ENCODE results near the gene CHCHD3.

Gene CHCHD3

DNA sequence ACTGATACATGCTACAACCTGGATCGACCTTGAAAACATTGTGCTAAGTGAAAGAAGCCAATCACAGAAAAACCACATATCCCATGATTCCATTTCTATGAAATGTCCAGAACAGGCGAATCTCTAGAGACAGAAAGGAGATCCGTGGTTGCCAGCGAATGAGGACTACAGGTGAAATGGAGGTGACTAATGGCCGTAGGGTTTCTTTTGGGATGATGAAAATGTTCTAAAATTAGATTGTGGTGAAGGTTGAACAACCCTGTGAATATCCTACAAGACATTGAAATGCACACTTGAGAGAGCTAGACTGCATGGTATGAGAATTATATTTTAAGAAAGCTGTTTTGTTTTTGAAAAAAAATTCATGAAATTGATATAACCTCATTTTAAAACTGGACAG lies 317.1 kb downstream of the CHCHD3 start:
- no peak for DNase-seq

DNA sequence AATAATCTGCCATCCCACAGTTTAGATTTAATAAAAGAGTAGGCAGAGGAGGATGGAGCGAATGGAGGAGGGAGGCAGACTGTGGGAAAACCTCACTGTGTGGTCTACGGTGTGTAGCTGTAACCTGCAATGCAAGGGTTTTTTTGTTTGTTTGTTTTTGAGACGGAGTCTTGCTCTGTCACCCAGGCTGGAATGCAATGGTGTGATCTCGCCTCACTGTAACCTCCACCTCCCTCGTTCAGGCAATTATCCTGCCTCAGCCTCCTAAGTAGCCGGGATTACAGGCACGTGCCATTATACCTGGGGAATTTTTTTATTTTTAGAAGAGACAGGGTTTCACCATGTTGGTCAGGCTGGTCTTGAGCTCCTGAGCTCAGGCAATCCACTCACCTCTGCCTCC lies 321.0 kb downstream of the CHCHD3 start:
- DNase-seq, result no peak

DNA sequence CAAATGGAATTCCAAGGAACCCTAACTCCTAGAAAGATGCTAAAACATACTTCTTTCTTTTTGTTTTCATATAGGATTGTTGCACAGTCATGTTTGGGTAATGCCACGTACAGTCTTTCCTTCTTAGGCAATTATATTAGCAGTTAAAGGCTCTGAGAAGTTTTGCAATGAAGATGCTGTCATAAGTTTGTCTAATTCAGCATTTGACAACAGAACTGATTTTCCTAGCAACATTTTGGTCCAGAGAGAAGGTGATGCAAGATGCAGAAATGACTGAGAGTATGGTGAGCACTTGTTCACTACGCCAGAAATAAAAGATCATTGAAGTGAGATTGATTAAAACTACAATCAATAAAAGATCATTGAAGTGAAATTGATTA lies 321.7 kb downstream of the CHCHD3 start:
- DNase-seq, result no peak

DNA sequence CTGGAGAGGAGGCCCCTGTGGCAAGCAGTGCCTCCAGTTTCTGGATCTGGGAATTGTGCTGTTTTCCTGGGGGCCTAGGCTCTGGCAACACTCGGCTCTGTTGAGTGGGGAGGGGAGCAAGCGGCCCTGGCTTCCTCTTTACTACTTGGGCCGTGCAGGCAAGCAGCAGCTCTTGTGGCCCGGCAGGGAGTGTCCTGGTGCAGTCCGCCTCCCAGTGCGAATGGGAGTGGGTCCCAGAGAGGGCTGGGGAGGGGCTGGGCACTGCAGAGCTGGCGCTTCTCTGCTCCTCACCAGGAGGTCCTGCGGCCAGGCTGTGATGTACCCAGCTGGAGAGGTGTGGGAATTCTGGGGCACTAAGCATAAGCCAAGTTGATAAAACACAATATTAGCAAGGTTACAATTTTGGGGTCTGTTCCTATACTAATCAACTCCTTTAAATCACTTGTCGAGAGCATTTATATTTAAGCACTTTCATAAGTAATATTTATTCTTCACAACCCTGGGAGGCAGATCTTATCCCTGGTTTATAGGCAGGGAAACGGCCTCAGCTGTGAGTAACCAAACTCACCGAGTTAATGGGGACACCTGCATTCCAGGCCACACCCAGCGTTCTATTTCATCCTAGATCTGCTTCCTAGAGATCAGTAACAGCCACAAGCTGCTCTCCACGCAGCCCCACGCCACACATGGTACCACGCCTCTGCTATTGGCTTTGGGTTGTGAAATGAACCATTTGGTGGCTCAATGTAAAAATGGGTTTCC lies 322.2 kb downstream of the CHCHD3 start:
- DNase-seq, result no peak

DNA sequence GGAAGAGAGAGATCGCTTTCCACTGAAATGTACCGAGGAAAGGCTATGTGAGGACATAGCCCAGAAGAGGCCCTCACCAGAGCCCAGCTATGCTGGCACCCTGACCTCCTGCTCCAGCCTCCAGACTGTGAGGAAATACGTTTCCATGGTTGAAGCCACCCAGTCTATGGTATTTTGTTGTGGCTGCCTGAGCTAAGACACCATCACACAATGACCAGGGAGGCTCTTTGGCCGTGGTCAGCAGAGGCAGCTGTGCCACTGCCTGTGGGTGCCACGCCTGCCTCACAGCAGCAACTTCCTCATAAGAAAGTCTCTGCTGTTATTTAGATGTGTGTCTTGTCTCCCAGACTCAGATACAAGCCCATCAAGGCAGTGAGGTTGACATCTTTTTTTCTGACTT lies 322.9 kb downstream of the CHCHD3 start:
- DNase-seq, result no peak

DNA sequence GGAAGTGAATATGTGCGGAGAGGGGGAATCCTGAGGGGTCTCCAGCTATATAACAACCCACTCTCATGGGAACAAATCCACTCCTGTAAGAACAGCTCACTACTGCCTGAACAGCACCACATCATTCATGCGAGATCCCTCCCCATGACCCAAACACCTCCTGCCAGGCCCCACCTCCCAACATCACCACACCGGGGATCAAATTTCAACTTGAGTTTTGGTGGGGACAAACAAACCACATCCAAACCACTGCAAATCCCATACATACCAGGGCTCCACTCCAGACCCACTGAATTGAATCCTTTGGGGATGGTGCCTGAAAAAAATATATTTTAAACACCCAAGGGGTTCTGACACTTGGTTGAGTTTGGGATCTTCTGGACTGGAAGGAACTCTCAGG lies 324.1 kb downstream of the CHCHD3 start:
- DNase-seq, result no peak

DNA sequence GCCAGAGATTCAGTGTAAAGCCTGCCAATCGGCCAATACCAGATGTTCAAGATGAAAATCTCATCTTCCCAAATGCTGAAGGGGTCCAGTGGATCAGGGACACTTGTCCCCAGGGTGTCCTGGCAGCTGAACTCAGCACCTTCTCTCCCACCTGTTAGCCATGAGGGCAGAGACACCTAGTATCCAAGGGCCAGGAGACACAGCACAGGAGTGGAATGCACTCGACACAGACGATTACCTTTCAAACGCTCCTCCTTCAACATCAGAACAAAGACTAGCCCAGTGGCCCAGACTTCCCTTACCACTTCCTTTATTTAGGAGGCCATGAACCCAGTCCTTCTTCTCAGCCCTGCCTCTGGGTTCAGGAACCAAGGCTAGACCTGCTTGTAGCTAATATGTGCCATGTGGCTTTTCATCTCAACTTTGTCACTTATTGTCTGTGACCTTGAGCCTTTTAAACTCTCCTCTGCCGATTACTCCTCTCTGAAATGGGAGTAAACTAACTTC lies 325.4 kb downstream of the CHCHD3 start:
- DNase-seq, result no peak

DNA sequence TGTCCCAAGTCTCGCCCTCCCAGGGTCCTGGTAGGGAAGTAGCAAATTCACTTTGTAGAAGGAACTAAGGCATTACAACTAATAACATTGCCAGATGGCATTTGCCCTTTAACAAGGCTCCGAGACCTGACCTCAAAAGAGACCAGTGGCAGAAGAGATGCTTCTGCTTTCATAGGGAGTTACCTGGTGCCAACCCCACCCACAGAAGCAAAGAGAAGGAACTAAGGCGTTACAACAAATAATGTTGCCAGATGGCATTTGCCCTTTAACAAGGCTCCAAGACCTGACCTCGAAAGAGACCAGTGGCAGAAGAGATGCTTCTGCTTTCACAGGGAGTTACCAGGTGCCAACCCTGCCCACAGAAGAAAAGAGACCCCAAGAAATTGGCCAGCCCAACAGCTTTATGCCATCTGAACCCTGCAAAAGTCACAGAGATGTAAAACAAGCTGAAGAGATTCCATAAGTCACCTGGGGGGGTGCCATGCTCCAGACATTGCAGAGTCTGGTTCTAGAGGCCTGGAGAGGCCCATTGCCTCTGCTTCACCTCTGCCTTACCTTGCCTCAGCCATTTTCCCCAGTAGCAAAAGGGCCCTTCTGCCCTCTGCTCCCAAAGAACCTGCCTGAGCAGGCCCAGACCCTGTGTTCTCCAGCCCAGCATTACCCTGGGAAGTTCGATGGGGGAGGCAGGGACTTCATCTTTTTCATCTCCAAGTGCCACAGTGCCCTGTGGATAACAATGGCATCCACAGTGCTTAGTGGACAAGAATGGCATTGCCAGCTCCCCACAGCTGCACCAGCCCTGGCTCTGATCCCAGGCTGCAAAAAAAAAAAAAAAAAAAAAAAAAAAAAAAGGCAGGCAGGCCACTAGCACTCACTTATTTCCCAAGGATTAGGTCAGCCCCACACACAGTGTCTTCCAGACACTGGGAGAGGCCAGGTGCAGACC lies 326.1 kb downstream of the CHCHD3 start:
- DNase-seq, result no peak

DNA sequence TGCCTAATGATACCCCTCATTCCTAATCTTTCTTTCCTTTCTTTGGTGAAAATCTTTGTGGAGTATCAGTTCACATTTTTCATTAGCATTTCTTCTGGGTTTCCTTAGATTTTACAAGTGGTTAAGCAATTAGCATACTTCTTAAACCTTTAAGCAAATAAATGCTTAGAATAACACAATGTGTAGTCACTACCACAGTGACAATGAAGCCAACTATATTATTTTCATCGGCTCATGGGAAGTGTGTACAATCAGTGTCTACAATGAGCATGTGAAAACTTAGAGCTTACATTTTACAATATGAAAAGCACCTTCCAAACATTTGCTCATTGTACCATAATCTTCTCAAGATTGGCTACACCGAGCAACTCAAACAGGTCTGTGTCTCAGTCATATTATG lies 329.5 kb downstream of the CHCHD3 start:
- DNase-seq, result no peak

DNA sequence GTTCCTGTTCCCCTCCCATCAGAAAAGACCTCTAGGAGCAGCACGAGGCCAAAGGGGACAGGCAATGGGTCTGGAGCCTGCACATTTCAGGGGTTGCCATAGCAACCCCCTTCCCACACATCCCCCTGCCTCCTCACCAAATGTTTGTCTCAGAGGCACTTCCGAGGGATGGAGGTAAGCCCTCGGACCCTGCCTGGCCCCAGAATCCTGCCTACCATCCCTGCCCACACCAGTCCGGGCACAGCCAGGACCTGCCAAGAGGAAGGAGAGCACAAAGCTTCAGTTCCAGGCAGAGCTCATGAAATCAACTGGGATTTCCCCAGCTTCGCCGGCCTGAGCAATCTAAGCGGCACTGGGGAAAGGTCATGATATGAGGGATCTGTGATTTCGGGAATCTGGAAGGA lies 330.6 kb downstream of the CHCHD3 start:
- DNase-seq, result no peak

DNA sequence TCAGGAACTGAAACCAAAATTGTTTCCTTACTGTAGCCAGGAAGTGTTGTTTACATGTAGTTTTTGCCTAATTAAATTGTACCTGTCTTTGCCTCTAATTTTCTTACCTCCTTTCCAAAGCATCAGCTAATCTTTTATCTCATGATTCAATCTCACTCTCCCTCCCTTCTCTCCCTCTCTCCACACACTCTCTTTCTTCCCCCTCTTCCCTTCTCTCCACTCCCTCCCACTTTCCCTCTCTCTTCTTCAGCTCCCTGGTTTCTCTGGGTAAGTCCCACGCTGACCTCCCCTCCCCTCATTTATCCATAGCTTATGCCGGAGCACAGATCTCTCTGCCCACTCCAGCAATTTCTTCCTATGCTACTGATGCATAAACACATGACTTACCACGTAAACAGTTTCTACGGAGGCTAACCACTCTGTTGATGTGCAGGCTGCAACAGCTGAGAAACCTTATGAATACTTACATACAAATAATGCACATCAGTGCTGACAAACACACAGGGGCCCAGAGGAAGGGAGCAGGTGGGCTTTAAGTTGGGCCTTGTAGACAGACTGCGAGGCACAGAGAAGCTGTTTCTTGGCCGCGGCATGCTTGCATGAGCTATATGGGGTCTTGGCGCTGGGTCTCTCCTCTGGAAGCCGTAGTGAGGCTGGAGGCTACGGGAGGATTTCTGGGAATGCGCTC lies 331.2 kb downstream of the CHCHD3 start:
- DNase-seq, result no peak

DNA sequence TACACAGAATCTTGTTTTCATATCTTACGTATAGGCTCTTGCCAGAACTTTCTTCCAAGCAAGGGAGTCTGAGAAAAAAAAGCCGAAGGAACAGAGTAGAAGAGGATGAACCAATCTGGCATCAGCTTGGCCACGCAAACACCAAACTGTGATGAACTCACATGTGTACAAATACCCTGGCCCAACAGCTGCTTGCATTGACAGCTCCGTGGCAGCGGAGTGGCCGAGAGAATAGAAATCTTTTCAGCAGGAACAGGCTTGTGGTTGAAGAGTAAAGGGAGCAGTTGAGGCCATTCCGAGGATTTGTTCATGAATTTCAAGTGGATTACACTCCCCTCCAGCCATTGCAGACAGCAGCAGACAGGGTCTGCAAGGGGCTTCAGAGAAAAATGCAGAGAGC lies 331.8 kb downstream of the CHCHD3 start:
- no peak for DNase-seq

DNA sequence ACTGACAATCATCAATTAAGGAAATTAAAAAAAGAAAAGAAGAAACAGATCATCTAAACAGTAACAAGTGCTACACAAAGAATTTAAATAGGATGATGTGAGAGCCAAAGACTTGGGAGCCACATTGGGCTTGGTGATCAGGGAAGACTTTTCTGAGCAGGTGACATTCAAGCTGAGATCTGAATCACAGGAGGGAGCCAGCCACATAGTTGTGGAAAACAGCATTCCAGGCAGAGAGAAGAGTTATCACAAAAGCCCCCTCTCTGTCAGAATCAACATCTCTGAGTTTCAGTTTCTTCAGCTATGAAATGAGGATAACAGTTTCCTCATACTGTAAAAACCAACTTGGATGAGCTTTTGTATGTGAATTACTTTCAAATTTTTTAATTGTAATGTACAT lies 336.4 kb downstream of the CHCHD3 start:
- DNase-seq, result no peak

DNA sequence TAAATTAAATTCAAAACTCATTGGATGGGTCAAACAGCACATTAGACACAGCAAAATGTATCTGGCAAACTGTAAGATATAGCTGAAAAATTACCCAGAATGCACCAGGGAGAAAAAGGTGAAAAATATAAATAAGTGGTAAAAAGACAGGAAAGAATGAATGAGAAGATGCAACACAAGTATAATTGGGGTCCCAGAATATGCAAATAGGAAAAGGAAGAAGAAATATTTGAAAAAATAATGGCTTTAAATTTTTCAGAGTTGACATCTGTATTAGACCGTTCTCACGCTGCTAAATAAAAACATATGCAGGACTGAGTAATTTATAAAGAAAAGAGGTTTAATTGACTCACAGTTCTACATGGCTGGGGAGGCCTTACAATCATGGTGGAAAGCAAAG lies 337.9 kb downstream of the CHCHD3 start:
- no peak for DNase-seq

DNA sequence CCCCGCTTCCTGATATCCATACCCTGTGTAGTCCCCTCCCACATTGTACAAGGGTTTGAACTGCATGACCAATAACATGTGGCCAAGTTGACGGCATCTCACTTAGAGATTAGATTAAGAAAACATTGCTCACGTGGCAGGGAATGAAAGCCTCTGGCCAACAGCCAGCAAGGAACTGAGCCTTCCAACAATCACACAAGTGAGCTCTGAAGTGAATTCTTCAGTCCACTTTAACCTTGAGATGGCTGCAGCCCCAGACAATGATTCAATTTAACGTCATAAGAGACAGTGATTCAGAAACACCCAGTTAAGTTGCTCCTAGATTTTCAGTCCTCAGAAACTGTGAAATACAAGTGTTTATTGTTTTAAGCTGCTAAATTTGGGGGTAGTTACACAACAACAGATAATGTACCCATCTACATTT lies 339.7 kb downstream of the CHCHD3 start:
- no peak for DNase-seq

DNA sequence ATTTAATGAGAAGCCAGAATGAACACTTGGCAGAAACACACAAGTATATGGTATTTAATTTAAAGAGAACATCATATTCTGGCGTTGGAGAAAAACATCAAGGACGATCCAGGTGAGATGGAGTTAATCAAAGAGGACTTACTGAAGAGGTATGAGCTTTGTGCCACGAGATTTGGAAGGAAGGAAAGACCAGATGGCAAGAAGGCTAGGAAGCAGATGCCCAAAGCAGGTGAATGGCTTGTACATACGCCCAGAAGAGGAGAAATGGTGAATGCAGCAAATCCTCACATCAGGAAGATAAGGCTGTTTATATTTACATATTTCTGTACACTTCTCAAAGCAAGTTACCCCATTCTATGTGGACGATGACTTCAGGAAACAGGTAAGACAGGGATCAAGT lies 341.7 kb downstream of the CHCHD3 start:
- no peak for DNase-seq

DNA sequence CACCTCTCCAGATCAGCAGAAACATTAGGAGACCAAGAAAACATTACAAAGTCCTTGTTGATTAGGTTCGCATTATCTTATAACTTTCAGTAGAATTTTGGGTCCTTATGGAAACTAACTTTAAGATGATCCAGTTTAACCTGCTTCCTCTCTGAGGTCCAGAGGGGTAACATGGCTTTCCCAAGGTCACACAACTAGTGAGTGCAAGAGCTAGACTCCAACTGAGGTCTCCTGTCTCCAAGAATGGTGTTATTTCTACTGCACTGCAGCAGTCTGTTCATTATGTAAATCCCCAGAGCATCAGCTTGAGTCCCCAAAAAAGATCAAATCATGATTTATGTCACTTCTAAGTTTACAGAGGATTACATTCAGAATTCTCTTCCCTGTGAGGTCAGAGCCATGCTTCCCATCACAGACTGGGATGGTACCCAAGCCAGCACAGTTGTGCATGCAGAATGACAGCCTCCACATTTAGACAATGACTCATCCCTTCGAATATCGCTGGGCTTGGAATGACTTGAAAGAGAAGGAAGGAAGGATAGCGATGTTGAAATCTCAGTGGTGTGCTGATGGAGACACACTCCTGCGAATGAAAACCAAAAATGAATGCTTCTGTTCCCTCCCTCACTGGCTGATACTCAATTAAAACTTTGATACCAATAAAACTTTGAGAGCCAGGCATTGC lies 342.5 kb downstream of the CHCHD3 start:
- DNase-seq, result no peak

DNA sequence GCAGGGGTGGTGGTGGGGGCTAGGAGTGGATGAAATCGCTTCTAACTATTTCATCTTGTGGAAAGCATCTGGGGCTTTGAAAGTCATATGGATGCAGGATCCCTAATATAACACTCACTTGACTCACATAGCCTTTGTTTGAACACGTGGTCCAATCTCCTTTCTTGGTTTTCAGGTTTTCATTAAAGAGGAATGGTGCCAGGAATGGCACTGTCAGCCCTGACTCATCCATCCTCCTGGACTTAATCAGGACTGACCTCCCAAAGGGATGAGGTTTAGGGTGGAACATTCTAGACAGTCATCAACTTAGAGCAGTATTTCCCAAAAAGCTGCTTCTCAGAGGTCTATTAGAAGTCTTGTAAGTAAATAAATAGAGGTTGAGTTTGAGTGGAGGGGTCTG lies 343.6 kb downstream of the CHCHD3 start:
- DNase-seq, result no peak

DNA sequence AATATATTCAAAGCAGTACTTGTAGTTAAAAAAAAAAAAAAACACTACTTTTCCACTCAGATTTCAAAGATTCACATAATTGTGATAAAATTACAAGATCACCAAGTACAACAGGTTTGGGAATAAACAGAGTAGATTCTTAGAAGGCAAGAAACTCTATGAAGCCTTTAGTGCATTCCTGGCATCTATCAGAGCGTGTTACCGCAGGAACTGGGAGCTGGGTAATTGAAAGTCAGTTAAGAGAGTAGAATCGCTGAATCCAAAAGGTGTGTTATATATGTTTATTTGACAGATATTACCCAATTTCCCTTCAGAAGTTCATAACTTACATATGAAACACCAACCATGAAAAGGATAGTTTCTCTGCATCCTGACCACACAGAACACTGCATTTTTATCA lies 346.4 kb downstream of the CHCHD3 start:
- DNase-seq, result no peak
